Adrenal gland (tissue), 12 donors: ENCODE results near the gene RELN. TPM values are rescaled to one million over a fixed set of nuclear protein-coding genes. Genes with fewer than 3 reads are reported as not detected.

Source experiments
- DNase-seq, 7 donors: peaks; one replicate each; pipeline ENCODE4 v3.0.0-alpha.2; 2019 to 2020
- H3K27ac ChIP-seq, 5 donors: fragments of 200-600 bp; sonication (generic) in 4 of 5; 1 replicate in 3 of 5; 2 replicates in 2 of 5; pipeline versions ENCODE4 v1.5.1 to v1.8.0; 2016 to 2020; ENCODE audit warnings: mild to moderate bottlenecking in 1 of 5
- H3K27me3 ChIP-seq: fragments of 200-600 bp; 2 replicates; pipeline ENCODE4 v1.8.0; 2021
- H3K36me3 ChIP-seq, 2 donors: fragments of 200-600 bp; replicated peaks in 1 of 2; 1 replicate in 1 of 2; 2 replicates in 1 of 2; pipeline versions ENCODE4 v1.5.1 to v1.8.0; 2018 to 2022
- H3K4me1 ChIP-seq, 2 donors: fragments of 200-600 bp; replicated peaks in 1 of 2; 1 replicate in 1 of 2; 2 replicates in 1 of 2; pipeline versions ENCODE4 v1.5.1 to v1.8.0; 2018 to 2021
- H3K4me3 ChIP-seq, 4 donors: fragments of 200-600 bp; sonication (generic) in 3 of 4; one replicate each; pipeline ENCODE4 v1.5.1; 2016 to 2018
- H3K9me3 ChIP-seq, 3 donors: fragments of 200-600 bp; sonication (generic) in 1 of 3; replicated peaks in 1 of 3; 1 replicate in 2 of 3; 2 replicates in 1 of 3; pipeline versions ENCODE4 v1.5.1 to v1.8.0; 2016 to 2021
- POLR2A ChIP-seq, 2 donors: fragments of 450-650 bp; IDR thresholded peaks; one replicate each; pipeline ENCODE4 v1.6.1; 2017; ENCODE audit warnings: antibody characterized with exemption in 2 of 2, mild to moderate bottlenecking in 2 of 2, moderate library complexity in 1 of 2
- WGBS, 4 donors: extraction: QIAGEN DNeasy Blood & Tissue Kit in 2 of 4; methylation state at CpG; one replicate each; pipeline versions ENCODE4 v1.1.5 to v1.1.7; 2013 to 2017; 5-methylcytosine and 5-hydroxymethylcytosine counted together
- intact Hi-C, 2 donors: fragments of 100-400 bp; cut with DNase I; formaldehyde crosslinking; loops; one replicate each; pipeline versions ENCODE4 v1.14.1 to v1.15.0; 2022 to 2023
- polyA plus RNA-seq, 3 donors: library from polyadenylated mRNA; stranded (reverse); fragments of 200-250 nt in 2 of 3; fragments of 350-450 nt in 1 of 3; fragmentation: Illumina TruSeq in 1 of 3; extraction: RNeasy Lipid Tissue Mini Kit (QIAGEN cat#74804) in 1 of 3; gene quantifications; one replicate each; pipeline ENCODE4 v1.2.3, GENCODE V29; 2013 to 2014
- total RNA-seq, 9 donors: library from RNA; depleted of rRNA in 4 of 9; stranded (reverse); fragments of >200 nt in 4 of 9; fragments of 120-200 nt in 1 of 9; fragmentation: NEBNext Ultra II Directional in 1 of 9; extraction: Animal tissue kit (Norgen Biotek cat#: 25700) in 1 of 9; gene quantifications; one replicate each; pipeline versions ENCODE4 v1.1.0 to v1.2.4, GENCODE V29; 2013 to 2023
- TF ChIP-seq, protein P1 (sequence below), 6 experiments: fragments of 450-650 bp in 4 of 6; fragments of 200-600 bp in 2 of 6; sonication (generic) in 1 of 6; IDR thresholded peaks; 1 replicate in 5 of 6; 2 replicates in 1 of 6; pipeline versions ENCODE4 v1.5.1 to v1.8.0; 2016 to 2021; ENCODE audit warnings: antibody characterized with exemption in 6 of 6, mild to moderate bottlenecking in 2 of 6, moderate library complexity in 1 of 6
- donor health status: healthy with polysubstance abuse.
- donor health status: Bipolar disorder and iron deficiency.
- donor health status: DM: yes; HTN: yes; CAD: no.
- donor health status: DM: no; HTN: no; CAD: no.
- donor health status: DM: no; HTN: no; CAD: no.
- donor health status: DM: yes; HTN: yes; CAD: no.

RELN gene
- total and polyA plus RNA-seq, 12 donors, result 0.88 to 7.9 (median 2.3) TPM

- DNase-seq, result no peak
- Histone ChIP-seq H3K36me3 (no peaks in the 10 kb centered on the region), H3K27ac (no peak overlapping the region), H3K9me3 (no peaks in the 10 kb centered on the region), H3K4me1 (no peaks in the 10 kb centered on the region), H3K27me3 (no peaks in the 10 kb centered on the region), H3K4me3 (no peak overlapping the region)
- intact Hi-C loops, result no loop called here
- TF ChIP-seq, protein P1, sequence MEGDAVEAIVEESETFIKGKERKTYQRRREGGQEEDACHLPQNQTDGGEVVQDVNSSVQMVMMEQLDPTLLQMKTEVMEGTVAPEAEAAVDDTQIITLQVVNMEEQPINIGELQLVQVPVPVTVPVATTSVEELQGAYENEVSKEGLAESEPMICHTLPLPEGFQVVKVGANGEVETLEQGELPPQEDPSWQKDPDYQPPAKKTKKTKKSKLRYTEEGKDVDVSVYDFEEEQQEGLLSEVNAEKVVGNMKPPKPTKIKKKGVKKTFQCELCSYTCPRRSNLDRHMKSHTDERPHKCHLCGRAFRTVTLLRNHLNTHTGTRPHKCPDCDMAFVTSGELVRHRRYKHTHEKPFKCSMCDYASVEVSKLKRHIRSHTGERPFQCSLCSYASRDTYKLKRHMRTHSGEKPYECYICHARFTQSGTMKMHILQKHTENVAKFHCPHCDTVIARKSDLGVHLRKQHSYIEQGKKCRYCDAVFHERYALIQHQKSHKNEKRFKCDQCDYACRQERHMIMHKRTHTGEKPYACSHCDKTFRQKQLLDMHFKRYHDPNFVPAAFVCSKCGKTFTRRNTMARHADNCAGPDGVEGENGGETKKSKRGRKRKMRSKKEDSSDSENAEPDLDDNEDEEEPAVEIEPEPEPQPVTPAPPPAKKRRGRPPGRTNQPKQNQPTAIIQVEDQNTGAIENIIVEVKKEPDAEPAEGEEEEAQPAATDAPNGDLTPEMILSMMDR (IDR thresholded peaks at IDR 0.05), result no peak
- no peak for TF ChIP-seq POLR2A (IDR thresholded peaks at IDR 0.05)
- 71 to 92% (median 82%) methylated on average over 1 of the region's 1 CpG for WGBS, 4 donors
These were observed 44.4 kb upstream of the RELN start for GRCh38 chr7:104033837-104034236.

DNA sequence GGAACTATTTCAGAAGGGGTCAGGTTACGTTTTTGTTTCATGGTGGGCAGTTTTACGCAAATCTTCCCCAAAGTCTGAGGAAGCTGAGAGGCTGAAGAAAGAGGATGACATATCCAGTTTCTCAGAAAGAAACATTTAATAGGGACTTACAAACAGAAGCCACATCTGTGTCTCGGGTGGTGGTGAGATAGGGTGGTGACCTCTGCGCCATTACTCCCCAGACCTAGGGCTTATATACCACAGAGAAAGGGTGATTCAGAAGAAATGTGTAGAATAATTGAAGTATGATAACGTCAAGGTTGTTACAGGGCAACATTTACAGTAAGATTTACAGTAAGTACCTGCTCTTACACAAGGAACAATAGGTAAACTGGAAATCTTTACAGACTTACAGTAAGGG is 43.0 kb upstream of the RELN start:
- Histone ChIP-seq H3K4me3 (no peak overlapping the region), H3K4me1 (no peaks in the 10 kb centered on the region), H3K27me3 (no peaks in the 10 kb centered on the region), H3K9me3 (no peaks in the 10 kb centered on the region), H3K36me3 (no peaks in the 10 kb centered on the region), H3K27ac (no peak overlapping the region)
- intact Hi-C loops, result no loop called here
- TF ChIP-seq, protein P1 (IDR thresholded peaks at IDR 0.05), result no peak
- TF ChIP-seq POLR2A (IDR thresholded peaks at IDR 0.05), result no peak
- 59 to 85% (median 79%) methylated on average over 5 of the region's 5 CpGs for WGBS, 4 donors
- no peak for DNase-seq

DNA sequence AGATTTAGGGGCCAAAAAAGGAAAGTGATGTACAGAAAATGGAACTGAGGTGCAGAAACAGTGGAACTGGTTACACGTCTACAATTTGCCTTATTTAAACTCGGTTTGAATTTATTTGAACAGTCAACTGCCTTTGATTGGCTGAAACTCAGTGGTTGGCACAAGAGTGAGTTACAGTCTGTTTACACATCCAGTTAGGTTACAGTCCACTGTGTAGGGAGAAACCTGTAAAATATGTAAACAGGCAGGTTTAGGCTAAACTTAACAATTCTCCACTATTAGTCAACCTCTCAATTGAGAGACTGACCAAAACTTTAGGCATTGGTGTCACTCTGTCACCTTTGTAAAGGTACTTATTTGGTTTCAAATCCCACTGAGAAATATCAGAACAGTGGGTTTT is 40.3 kb upstream of the RELN start:
- WGBS, 4 donors, result 77 to 83% (median 81%) methylated on average over 2 of the region's 2 CpGs
- TF ChIP-seq, protein P1 (IDR thresholded peaks at IDR 0.05), result no peak
- no peak for TF ChIP-seq POLR2A (IDR thresholded peaks at IDR 0.05)
- intact Hi-C loops, result no loop called here
- DNase-seq, result no peak
- Histone ChIP-seq H3K9me3 (no peaks in the 10 kb centered on the region), H3K36me3 (no peaks in the 10 kb centered on the region), H3K27ac (no peak overlapping the region), H3K27me3 (no peaks in the 10 kb centered on the region), H3K4me3 (no peak overlapping the region), H3K4me1 (no peaks in the 10 kb centered on the region)

- no peak for DNase-seq
- intact Hi-C loops, result no loop called here
- WGBS, 4 donors, result 56 to 72% (median 67%) methylated on average over 2 of the region's 2 CpGs
These were observed 35.2 kb upstream of the RELN start for GRCh38 chr7:104024632-104025031.

More at GRCh38 chr7:104024632-104025031, 35.2 kb upstream of the RELN start:
- Histone ChIP-seq H3K4me1 (no peaks in the 10 kb centered on the region), H3K27ac (no peak overlapping the region), H3K36me3 (no peaks in the 10 kb centered on the region), H3K4me3 (no peak overlapping the region), H3K27me3 (no peaks in the 10 kb centered on the region), H3K9me3 (no peaks in the 10 kb centered on the region)
- TF ChIP-seq, protein P1 (IDR thresholded peaks at IDR 0.05), result no peak
- no peak for TF ChIP-seq POLR2A (IDR thresholded peaks at IDR 0.05)
